ENCODE data around the gene AIPL1.

AIPL1 gene

DNA sequence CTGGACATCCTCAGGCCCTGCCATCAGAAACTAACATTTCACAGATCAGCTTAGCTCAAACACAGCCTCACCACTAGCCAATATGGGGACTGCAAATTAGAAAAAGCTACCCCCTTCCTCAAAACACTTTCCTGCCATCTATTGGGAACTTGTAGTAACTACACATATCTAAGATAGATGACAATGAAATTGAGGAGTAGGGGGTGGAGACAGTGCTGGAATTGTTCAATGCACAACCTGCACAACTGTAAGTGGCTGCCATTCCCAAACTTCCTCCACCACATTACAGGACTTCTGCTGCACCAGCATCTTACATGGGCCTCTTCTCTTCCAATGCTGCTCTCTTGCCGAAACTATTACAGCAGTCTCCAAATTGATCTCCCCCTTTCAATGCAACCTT, 21.9 kb downstream of the AIPL1 start:
- DNase-seq: no peak

- no peak for DNase-seq
Observed at GRCh38 chr17:6408735-6409134, 26.2 kb downstream of the AIPL1 start.

GRCh38 chr17:6408276-6408675, 26.6 kb downstream of the AIPL1 start:
- DNase-seq: no peak

- no peak for DNase-seq
Observed at GRCh38 chr17:6402258-6402657, 32.7 kb downstream of the AIPL1 start.

DNA sequence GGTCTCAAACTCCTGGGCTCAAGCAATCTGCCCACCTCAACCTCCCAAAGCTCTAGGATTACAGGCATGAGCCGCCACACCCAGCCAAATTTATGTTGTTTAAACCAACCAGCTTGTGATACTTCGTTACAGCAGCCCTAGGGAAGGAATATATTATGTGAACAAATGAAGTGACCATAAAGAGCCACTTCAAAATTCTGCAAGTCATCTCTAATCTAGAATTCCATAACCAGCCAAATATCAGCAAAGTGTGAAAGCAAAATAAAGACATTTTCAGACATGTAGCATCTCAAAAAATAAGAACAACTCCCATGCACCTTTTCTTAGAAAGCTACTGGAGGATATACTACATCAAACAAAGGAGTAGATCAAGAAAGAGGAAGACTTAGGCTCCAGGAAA, 36.0 kb downstream of the AIPL1 start:
- DNase-seq: no peak

GRCh38 chr17:6394055-6394606, 40.8 kb downstream of the AIPL1 start:
- DNase-seq: no peak

DNA sequence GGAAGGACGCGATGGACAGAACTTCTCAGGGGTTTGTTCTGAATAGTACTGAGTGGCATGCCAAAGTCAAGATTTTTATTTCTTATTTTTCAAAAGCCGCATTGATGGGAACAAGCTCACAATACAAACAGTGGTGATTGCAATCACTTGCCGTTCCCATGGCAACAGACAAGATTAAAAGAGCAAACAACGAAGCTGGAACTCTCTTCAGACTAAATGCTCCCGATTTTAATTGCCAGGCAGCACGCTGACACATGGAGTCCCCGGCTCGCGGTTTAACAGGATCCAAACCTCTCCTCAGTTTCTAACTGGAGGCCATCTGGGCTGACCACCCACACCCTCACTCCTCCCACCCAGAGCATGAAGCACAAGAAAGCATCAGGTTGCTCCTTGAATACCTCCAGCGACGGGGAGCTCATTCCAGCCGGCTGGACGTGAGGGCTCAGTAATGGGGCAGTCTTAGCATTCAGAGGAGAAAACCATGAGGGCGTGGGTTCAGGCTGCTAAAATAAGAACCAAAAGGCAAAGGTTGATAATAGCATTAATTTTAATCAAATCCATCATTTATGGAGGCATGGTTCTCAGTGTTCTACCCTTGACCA, 41.5 kb downstream of the AIPL1 start:
- DNase-seq: no peak

DNA sequence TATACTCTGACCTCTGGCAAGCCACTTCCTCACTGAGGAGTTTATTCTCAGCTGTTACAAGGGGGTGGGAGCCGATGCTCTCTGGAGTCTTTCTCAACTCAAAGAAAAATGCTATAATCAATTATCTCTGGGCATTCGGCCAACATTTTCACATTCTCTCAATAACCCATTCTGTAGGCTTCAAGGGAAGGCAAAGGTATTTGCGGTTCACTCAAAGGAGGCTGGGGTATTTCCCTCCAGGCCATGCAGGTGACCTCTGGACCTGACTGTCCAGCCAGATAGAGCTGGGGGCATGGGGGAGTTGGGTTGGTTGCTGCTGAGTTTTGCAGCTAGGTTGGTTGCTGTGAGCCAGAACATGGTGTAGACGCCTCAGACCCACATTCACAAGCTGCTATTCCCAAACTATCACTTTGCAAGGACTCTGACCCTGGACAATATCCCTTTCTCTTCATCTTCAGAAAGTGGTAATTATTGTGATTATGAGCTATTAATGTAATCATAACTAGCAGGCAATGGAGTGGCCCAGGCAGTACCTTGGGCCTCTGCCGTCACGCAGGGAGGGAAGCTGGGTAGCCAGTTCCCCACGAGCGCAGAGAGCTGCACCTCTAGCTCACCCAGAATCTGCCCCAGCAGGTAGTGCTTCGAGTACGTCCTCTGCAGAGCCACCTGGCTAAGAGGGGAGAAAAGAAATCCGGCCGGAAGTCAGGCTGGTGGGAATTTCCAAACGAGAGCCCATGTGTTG, 42.1 kb downstream of the AIPL1 start:
- DNase-seq: no peak

DNA sequence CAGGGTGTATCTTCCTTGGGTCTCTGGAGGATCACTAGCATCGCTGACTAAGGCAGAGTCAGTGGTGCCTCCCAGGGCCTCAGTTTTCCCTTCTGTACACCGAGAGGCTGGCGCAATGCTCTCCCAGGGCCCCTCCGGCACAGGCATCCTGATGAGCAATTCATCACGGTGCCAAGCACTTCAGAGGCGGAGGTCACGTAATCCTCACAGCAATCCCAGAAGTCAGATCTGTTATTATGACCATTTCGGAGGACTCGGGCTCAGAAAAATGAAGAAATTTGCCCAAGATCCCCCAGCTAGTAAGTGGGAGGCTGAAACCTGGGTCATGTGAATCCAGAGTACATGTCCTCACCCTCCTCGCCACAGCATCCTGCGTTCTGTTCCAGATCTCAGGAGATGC, 46.5 kb downstream of the AIPL1 start:
- no peak for DNase-seq

DNA sequence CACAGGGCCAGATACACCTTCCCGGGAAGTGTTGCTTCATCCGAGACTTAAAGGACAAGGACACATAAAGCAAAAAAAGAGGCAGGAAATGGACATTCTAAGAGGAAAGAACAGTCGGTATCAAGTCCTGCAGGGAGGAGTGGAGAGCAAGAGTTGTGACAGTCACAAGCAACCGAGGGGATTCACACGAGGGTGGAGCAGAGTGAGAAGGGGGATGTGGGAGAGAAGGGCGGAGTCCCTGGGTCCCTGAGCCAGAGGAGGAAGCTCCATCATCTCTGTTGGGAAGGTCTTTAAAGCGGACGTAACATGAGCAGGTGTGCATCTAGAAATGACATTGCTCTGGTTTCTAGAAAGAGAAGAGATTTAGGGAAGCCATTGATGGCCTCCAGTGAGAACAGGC, 47.1 kb downstream of the AIPL1 start:
- no peak for DNase-seq

- DNase-seq: no peak
Observed at GRCh38 chr17:6387442-6387841, 47.5 kb downstream of the AIPL1 start.

DNA sequence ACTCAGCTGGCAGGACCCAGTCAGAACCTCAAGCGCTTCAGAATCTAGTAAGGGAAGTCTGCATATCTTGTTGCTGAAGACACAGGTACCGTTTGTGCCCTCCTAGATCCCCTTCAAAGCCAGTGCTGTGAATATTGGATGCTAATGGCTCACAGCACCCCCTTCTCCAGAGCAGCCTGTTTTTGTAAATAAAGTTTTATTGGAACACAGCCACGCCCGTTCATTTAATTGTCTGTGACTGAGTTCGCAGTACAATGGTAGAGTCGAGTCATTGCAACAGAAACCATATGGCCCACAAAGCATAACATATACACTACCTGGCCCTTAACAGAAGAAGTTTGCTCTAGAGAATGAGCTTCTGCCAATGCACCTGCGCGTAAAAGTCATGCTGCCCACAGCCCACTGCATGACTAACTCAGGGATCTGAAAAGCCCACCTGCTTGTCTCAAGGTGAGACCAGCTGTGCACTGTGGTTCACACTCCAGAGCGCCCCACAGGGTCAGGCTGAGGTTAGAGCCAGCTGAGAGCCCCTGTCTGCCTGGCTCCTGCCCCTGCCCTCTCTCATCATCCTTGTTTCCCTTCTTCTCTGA, 48.8 kb downstream of the AIPL1 start:
- DNase-seq: no peak

DNA sequence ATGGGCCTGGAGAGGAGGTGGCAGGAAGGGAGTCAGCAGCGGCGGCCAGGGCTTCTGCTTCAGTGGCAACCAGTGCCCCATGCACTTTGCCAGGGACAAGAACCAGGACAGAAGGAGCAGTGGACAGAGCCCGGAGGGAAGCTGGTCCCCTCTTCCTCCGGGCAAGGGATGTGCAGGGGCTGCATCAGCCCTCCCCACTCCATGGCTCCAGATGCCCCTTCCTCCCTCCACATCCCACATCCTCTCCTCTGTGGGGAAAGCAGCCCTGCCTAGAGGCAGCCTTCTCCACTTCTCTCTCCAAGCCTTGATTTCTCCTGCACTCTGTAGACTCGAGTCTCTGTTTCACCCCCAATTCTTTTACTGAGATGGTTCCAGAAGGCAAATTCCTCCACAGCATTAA, 50.4 kb downstream of the AIPL1 start:
- DNase-seq: no peak

GRCh38 chr17:6381526-6382465, 53.1 kb downstream of the AIPL1 start:
- peak; percentile 60 for DNase-seq

DNA sequence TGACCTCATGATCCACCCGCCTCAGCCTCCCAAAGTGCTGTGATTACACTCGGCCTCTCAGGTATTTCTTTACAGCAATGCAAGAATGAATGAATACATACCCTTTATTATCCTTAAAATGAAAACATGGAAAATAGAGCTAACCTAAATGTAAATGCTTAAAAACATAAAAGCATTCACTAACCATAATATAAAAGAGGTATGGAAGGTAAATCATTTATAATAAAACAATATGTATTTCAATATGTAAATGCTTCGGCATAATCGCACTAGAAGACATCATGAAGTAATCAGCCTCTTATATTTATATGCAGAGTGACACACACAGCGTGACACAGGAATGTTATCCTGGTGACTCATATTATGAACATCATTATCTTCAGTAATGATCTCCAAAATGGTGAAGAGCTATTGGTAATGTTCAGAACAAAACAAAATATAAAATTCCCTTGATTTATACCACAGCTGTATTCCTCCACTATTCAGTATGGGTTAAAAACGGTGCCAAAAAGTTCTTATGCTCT, 53.9 kb downstream of the AIPL1 start:
- DNase-seq: no peak

DNA sequence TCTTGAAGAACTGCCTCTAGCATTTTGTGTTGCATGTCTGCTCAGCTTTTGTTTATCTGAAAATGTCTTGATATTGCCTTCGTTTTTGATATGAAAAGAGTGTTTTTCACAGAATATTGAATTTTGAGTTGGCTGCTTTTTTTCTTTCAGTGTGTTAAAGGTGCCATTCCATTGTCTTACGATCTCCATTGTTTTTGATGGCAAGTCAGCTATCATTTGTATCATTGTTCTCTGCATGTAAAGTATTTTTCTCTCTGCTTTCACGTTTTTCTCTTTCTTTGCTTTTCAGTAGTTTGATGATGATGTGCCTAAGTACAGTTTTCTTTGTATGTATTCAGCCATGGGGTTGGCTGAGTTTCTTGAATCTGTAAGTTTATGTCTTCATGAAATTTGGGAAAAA, 57.0 kb downstream of the AIPL1 start:
- no peak for DNase-seq

DNA sequence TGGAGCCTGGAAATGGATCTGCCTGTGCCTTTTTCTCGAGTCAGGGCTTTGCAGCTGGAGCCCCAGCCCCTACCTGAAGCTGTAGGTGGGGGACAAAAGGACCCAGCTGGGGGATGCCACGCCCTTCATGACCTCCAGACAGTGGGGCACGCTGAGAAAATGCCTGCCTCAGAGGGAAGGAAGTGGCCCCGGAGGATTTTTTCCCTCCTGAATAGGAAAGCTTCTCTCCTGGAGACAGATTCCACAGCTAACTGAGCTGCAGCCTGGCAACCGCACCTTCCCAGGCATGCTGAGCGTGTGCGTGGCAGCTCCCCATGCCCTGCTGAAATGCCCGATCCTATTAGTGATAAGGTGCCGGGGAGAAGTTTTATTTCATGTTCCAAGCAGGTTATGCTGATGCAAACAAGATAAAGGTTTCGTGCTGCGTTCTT, 58.0 kb downstream of the AIPL1 start:
- DNase-seq: no peak

- DNase-seq: no peak
Observed at GRCh38 chr17:6374761-6375312, 60.1 kb downstream of the AIPL1 start.

GRCh38 chr17:6374271-6374691, 60.6 kb downstream of the AIPL1 start:
- no peak for DNase-seq

Measured in NCI-H187 treated with DMSO at 0.1 percent for 48 hours (cell line).